ENCODE results near the gene MAPRE2.

MAPRE2 gene

DNA sequence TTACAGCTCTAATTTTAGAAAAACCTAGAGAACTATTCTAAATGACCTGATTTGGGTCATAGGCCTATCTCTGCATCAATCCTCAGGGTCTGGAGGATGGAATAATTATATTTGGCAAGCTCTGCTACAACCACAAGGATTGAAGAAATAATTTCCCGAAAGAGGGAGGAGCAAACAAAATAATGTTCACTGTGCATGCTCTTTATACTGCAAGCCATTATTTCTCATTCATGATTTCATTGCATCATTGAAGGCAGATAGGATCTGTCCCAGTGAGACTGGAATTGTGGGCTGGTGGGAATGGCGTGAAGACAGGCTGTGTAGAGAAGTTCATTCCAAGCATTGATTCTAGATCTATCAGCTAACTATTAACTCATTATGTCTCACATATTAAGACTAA, 12.7 kb upstream of the MAPRE2 start:
- Histone ChIP-seq H3K9me3 (replicated peaks; ENCODE audit: insufficient read depth, low read length) (no peaks in the 10 kb centered on the region), H3K27ac (ENCODE audit: low read length) (no peak overlapping the region), H3F3A (ENCODE audit: insufficient read depth, low read length) (no peaks in the 10 kb centered on the region), H4K20me1 (ENCODE audit: insufficient read depth, low read length) (no peaks in the 10 kb centered on the region), H3K9ac (ENCODE audit: low read length) (no peak overlapping the region), H3K9me2 (replicated peaks; ENCODE audit: insufficient read depth, low read length) (no peaks in the 10 kb centered on the region), H2AFZ (ENCODE audit: low read length) (no peak overlapping the region), H3K36me3 (replicated peaks; ENCODE audit: insufficient read depth, low read length) (no peaks in the 10 kb centered on the region), H3K27me3 (replicated peaks; ENCODE audit: insufficient read depth, low read length) (no peaks in the 10 kb centered on the region), H3K4me3 (ENCODE audit: low read length) (no peak overlapping the region), H3K79me2 (ENCODE audit: low read length) (no peaks in the 10 kb centered on the region), H3K4me1 (ENCODE audit: low read length) (peaks cover 24% of the 10 kb centered on the region), H3K4me2 (ENCODE audit: low read depth, low read length) (no peak overlapping the region)
- no peak for DNase-seq
- no peak for TF ChIP-seq EZH2 (optimal IDR thresholded peaks at IDR 0.05; ENCODE audit: low read depth, low read length)
- TF ChIP-seq, protein P1, sequence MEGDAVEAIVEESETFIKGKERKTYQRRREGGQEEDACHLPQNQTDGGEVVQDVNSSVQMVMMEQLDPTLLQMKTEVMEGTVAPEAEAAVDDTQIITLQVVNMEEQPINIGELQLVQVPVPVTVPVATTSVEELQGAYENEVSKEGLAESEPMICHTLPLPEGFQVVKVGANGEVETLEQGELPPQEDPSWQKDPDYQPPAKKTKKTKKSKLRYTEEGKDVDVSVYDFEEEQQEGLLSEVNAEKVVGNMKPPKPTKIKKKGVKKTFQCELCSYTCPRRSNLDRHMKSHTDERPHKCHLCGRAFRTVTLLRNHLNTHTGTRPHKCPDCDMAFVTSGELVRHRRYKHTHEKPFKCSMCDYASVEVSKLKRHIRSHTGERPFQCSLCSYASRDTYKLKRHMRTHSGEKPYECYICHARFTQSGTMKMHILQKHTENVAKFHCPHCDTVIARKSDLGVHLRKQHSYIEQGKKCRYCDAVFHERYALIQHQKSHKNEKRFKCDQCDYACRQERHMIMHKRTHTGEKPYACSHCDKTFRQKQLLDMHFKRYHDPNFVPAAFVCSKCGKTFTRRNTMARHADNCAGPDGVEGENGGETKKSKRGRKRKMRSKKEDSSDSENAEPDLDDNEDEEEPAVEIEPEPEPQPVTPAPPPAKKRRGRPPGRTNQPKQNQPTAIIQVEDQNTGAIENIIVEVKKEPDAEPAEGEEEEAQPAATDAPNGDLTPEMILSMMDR (IDR thresholded peaks at IDR 0.05; ENCODE audit: low read length) = no peak
- TF ChIP-seq EZH2phosphoT487 (IDR thresholded peaks at IDR 0.05; ENCODE audit: low read length) = no peak

DNA sequence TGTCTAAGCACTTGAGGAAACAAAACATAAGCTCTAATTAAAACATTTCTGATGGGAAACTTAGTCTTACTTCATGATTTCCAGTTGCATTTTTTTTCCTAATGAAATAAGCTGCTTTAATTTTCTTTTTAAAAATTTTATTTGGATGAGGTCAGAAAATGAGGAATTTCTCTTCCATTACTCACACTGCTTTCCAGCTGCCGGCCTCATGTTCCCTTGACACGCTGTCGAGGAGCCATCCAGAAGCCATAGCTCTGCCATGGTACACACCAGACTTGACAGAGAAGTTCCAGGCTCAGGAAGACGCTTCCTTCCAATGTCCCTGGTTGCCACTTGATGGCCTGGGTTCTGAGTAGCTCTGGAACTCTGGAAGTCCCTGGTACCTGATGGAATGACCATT, 12.1 kb upstream of the MAPRE2 start:
- Histone ChIP-seq H2AFZ (ENCODE audit: low read length) (peak overlapping the region; percentile 95), H3K4me1 (ENCODE audit: low read length) (peaks cover 24% of the 10 kb centered on the region), H3K4me2 (ENCODE audit: low read depth, low read length) (peak overlapping the region; percentile 72), H3K27ac (ENCODE audit: low read length) (no peak overlapping the region), H3K79me2 (ENCODE audit: low read length) (no peaks in the 10 kb centered on the region), H4K20me1 (ENCODE audit: insufficient read depth, low read length) (no peaks in the 10 kb centered on the region), H3K9me3 (replicated peaks; ENCODE audit: insufficient read depth, low read length) (no peaks in the 10 kb centered on the region), H3K27me3 (replicated peaks; ENCODE audit: insufficient read depth, low read length) (no peaks in the 10 kb centered on the region), H3K9me2 (replicated peaks; ENCODE audit: insufficient read depth, low read length) (no peaks in the 10 kb centered on the region), H3K9ac (ENCODE audit: low read length) (no peak overlapping the region), H3K4me3 (ENCODE audit: low read length) (no peak overlapping the region), H3F3A (ENCODE audit: insufficient read depth, low read length) (no peaks in the 10 kb centered on the region), H3K36me3 (replicated peaks; ENCODE audit: insufficient read depth, low read length) (no peaks in the 10 kb centered on the region)
- no peak for TF ChIP-seq EZH2 (optimal IDR thresholded peaks at IDR 0.05; ENCODE audit: low read depth, low read length)
- TF ChIP-seq, protein P1 (IDR thresholded peaks at IDR 0.05; ENCODE audit: low read length) = no peak
- TF ChIP-seq EZH2phosphoT487 (IDR thresholded peaks at IDR 0.05; ENCODE audit: low read length) = no peak
- DNase-seq = no peak

DNA sequence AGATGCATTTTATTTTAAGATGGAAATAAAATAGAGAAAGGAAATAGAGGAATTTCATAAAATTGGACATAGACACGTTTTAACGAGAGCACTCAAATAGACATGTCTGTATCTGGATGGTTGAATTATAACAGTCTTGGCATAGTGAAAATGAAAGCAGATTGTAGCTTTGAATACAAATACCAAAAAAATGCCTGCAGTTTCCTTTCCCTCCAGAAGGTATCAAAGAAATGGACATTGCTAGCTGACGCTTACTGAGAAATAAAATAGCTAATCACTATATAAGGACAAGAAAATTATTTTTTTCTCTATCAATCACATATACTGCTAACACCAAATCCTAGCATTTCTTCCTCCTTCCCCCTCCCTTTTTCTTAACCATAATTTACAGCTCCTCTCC, 11.4 kb upstream of the MAPRE2 start:
- H3F3A ChIP-seq (ENCODE audit: insufficient read depth, low read length) = no peaks in the 10 kb centered on the region
- no peaks in the 10 kb centered on the region for H3K36me3 ChIP-seq (replicated peaks; ENCODE audit: insufficient read depth, low read length)
- H3K4me2 ChIP-seq (ENCODE audit: low read depth, low read length) = peak overlapping the region; percentile 72
- peak overlapping the region; percentile 38 for H3K9ac ChIP-seq (ENCODE audit: low read length)
- H3K79me2 ChIP-seq (ENCODE audit: low read length) = no peaks in the 10 kb centered on the region
- H3K27me3 ChIP-seq (replicated peaks; ENCODE audit: insufficient read depth, low read length) = no peaks in the 10 kb centered on the region
- H3K4me1 ChIP-seq (ENCODE audit: low read length) = peaks cover 24% of the 10 kb centered on the region
- peak overlapping the region; percentile 25; the same call in 1 of the 2 replicates for H3K27ac ChIP-seq (ENCODE audit: low read length)
- H3K9me3 ChIP-seq (replicated peaks; ENCODE audit: insufficient read depth, low read length) = no peaks in the 10 kb centered on the region
- peak overlapping the region; percentile 44 for H3K4me3 ChIP-seq (ENCODE audit: low read length)
- peak; percentile 72 for DNase-seq
- H2AFZ ChIP-seq (ENCODE audit: low read length) = peak overlapping the region; percentile 95
- TF ChIP-seq, protein P1 (IDR thresholded peaks at IDR 0.05; ENCODE audit: low read length) = peak; percentile 33
- no peak for TF ChIP-seq EZH2phosphoT487 (IDR thresholded peaks at IDR 0.05; ENCODE audit: low read length)
- no peaks in the 10 kb centered on the region for H3K9me2 ChIP-seq (replicated peaks; ENCODE audit: insufficient read depth, low read length)
- no peaks in the 10 kb centered on the region for H4K20me1 ChIP-seq (ENCODE audit: insufficient read depth, low read length)
